ENCODE results near the gene CDSN.

DNA sequence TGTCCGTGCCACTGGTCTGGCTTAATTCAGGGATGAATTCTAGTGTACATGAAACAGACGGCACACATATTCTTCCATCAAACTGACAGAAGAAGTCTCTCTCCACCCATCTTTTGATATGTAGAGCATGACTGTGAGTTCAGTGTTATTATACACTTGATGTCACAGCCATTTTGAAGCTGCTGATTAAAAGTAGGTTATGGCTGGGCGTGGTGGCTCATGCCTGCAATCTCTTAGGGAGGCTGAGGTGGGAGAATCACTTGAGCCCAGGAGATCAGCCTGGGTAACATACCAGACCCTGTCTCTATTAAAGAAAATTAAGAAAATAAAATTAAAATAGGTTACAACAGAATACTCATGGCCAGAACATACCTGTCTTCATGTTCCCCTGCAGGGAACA is 28.6 kb downstream of the CDSN start:
- TF ChIP-seq, protein P1, sequence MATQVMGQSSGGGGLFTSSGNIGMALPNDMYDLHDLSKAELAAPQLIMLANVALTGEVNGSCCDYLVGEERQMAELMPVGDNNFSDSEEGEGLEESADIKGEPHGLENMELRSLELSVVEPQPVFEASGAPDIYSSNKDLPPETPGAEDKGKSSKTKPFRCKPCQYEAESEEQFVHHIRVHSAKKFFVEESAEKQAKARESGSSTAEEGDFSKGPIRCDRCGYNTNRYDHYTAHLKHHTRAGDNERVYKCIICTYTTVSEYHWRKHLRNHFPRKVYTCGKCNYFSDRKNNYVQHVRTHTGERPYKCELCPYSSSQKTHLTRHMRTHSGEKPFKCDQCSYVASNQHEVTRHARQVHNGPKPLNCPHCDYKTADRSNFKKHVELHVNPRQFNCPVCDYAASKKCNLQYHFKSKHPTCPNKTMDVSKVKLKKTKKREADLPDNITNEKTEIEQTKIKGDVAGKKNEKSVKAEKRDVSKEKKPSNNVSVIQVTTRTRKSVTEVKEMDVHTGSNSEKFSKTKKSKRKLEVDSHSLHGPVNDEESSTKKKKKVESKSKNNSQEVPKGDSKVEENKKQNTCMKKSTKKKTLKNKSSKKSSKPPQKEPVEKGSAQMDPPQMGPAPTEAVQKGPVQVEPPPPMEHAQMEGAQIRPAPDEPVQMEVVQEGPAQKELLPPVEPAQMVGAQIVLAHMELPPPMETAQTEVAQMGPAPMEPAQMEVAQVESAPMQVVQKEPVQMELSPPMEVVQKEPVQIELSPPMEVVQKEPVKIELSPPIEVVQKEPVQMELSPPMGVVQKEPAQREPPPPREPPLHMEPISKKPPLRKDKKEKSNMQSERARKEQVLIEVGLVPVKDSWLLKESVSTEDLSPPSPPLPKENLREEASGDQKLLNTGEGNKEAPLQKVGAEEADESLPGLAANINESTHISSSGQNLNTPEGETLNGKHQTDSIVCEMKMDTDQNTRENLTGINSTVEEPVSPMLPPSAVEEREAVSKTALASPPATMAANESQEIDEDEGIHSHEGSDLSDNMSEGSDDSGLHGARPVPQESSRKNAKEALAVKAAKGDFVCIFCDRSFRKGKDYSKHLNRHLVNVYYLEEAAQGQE (IDR thresholded peaks at IDR 0.05; ENCODE audit: low read depth) = no peak
- TF ChIP-seq TAF1 (IDR thresholded peaks at IDR 0.05; ENCODE audit: low read depth) (no peak), CEBPB (IDR thresholded peaks at IDR 0.05) (no peak), EP300 (IDR thresholded peaks at IDR 0.05; ENCODE audit: borderline replicate concordance) (no peak), FOXM1 (IDR thresholded peaks at IDR 0.05; ENCODE audit: borderline replicate concordance, low read depth) (no peak), YY1 (IDR thresholded peaks at IDR 0.05; ENCODE audit: low read depth) (no peak), EGR1 (IDR thresholded peaks at IDR 0.05) (no peak), ZBTB7A (IDR thresholded peaks at IDR 0.05; ENCODE audit: low read depth) (no peak), RAD21 (IDR thresholded peaks at IDR 0.05; ENCODE audit: low read depth) (no peak)
- TF ChIP-seq, protein P2, sequence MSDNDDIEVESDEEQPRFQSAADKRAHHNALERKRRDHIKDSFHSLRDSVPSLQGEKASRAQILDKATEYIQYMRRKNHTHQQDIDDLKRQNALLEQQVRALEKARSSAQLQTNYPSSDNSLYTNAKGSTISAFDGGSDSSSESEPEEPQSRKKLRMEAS (IDR thresholded peaks at IDR 0.05) = no peak
